HepG2 (cell line): ENCODE data around the gene ALDH1A2. TPM values are rescaled to one million over a fixed set of nuclear protein-coding genes. Genes with fewer than 3 reads are reported as not detected.

ENCODE experiments used
- ATAC-seq: fragments of 200-7000 bp; cut with Tn5 transposase; 3 replicates; pipeline ENCODE4 v1.9.1; 2020; ENCODE audit warnings: mild to moderate bottlenecking, moderate library complexity
- BruUV-seq: library from RNA; stranded (reverse); fragments of 400-500 nt; replicated peaks from 2 replicates; lab custom pipeline; 2021; lab: Mats Ljungman, UMichigan
- CTCF ChIA-PET: fragments of 300-600 bp; formaldehyde crosslinking; extraction: SDS; loops from one replicate; lab custom pipeline; 2021; ENCODE audit warnings: low total read pairs, inconsistent platforms, low intra/inter-chr PET ratio; lab: Yijun Ruan, JAX
- POLR2A ChIA-PET: fragments of 350-600 bp; sonication (Branson Sonifier 250); formaldehyde crosslinking; loops from one replicate; lab custom pipeline; 2020; ENCODE audit warnings: antibody characterized with exemption, inconsistent platforms; lab: Yijun Ruan, JAX
- DNase-seq: peaks from one replicate; pipeline ENCODE4 v3.0.0-alpha.2; 2015; ENCODE audit warnings: low spot score
- FAIRE-seq: peaks from 3 replicates; lab custom pipeline; 2011; peaks lifted over from hg19 to GRCh38; lab: Jason Lieb, UNC
- H2AFZ ChIP-seq: one replicate; pipeline ENCODE4 v1.6.1; 2011; ENCODE audit warnings: low read length, inconsistent platforms
- H3K27ac ChIP-seq: fragments of 300-600 bp; 3 replicates; pipeline ENCODE4 v1.8.0; 2011; ENCODE audit warnings: mixed run types, mild to moderate bottlenecking, mixed read lengths, low read length, inconsistent platforms; ENCODE audit not compliant: insufficient read depth; ENCODE audit errors: extremely low read length
- H3K27me3 ChIP-seq, 2 experiments: fragments of 200-600 bp in 1 of 2; 2 replicates in 1 of 2; 3 replicates in 1 of 2; pipeline versions ENCODE4 v1.6.0 to v1.8.0; 2011; ENCODE audit warnings: low read length in 2 of 2, mild to moderate bottlenecking in 2 of 2, moderate library complexity in 2 of 2, inconsistent platforms in 1 of 2; ENCODE audit not compliant: insufficient read depth in 2 of 2, control insufficient read depth in 1 of 2
- H3K36me3 ChIP-seq, 2 experiments: fragments of 200-600 bp in 1 of 2; replicated peaks in 1 of 2; 2 replicates in 1 of 2; 3 replicates in 1 of 2; pipeline versions ENCODE4 v1.5.1 to v1.8.0; 2011; ENCODE audit warnings: low read length in 2 of 2, inconsistent platforms in 1 of 2; ENCODE audit not compliant: insufficient read depth in 2 of 2, control insufficient read depth in 1 of 2
- H3K4me1 ChIP-seq: 2 replicates; pipeline ENCODE4 v1.5.1; 2012; ENCODE audit warnings: low read length, inconsistent platforms; ENCODE audit not compliant: insufficient read depth
- H3K4me2 ChIP-seq: 2 replicates; pipeline ENCODE4 v1.6.0; 2011; ENCODE audit warnings: low read depth, low read length, inconsistent platforms
- H3K4me3 ChIP-seq, 3 experiments: fragments of 200-600 bp in 1 of 3; sonication (generic), shearing (Covaris generic) in 1 of 3; replicated peaks in 1 of 3; 2 replicates each; pipeline ENCODE4 v1.5.1; 2011 to 2016; ENCODE audit warnings: low read length in 3 of 3, inconsistent platforms in 2 of 3, low read depth in 2 of 3, mild to moderate bottlenecking in 2 of 3, control low read depth in 1 of 3, mixed read lengths in 1 of 3; ENCODE audit not compliant: insufficient read depth in 1 of 3
- H3K79me2 ChIP-seq: one replicate; pipeline ENCODE4 v1.6.1; 2011; ENCODE audit warnings: low read length, inconsistent platforms; ENCODE audit not compliant: insufficient read depth
- H3K9ac ChIP-seq: 2 replicates; pipeline ENCODE4 v1.6.0; 2011; ENCODE audit warnings: mild to moderate bottlenecking, low read depth, low read length, inconsistent platforms; ENCODE audit not compliant: insufficient read depth
- H3K9me3 ChIP-seq: 2 replicates; pipeline ENCODE4 v1.5.1; 2012; ENCODE audit warnings: mild to moderate bottlenecking, low read length
- H4K20me1 ChIP-seq: 2 replicates; pipeline ENCODE4 v1.6.0; 2011; ENCODE audit warnings: inconsistent platforms, mild to moderate bottlenecking, low read length, moderate library complexity; ENCODE audit not compliant: insufficient read depth
- ATF5 ChIP-seq: sonication (generic); formaldehyde crosslinking; IDR thresholded peaks from 2 replicates; pipeline ENCODE4 v1.4.0; 2020; ENCODE audit warnings: mild to moderate bottlenecking, low read depth, missing genetic modification reagents
- GZF1 ChIP-seq: sonication (generic); formaldehyde crosslinking; IDR thresholded peaks from 2 replicates; pipeline ENCODE4 v1.5.1; 2020; ENCODE audit warnings: mild to moderate bottlenecking, missing genetic modification reagents
- KLF12 ChIP-seq: sonication (generic); formaldehyde crosslinking; IDR thresholded peaks from 2 replicates; pipeline ENCODE4 v1.4.0; 2020; ENCODE audit warnings: missing genetic modification reagents, borderline replicate concordance
- MAX ChIP-seq: IDR thresholded peaks from 2 replicates; pipeline ENCODE4 v1.6.1; 2012; ENCODE audit warnings: inconsistent platforms
- MTA3 ChIP-seq: sonication (generic); formaldehyde crosslinking; IDR thresholded peaks from 2 replicates; pipeline ENCODE4 v1.4.0; 2020; ENCODE audit warnings: missing genetic modification reagents
- PTBP1 ChIP-seq: fragments of 200-400 bp; formaldehyde crosslinking; IDR thresholded peaks from 2 replicates; pipeline ENCODE4 v1.6.1; 2018; ENCODE audit warnings: low read length, low read depth; ENCODE audit not compliant: poor library complexity, severe bottlenecking
- RORA ChIP-seq: sonication (generic); formaldehyde crosslinking; IDR thresholded peaks from 2 replicates; pipeline ENCODE4 v1.5.0; 2020; ENCODE audit warnings: mild to moderate bottlenecking, missing genetic modification reagents, moderate library complexity
- SALL1 ChIP-seq: sonication (generic); formaldehyde crosslinking; IDR thresholded peaks from 2 replicates; pipeline ENCODE4 v1.8.0; 2022; ENCODE audit warnings: mild to moderate bottlenecking, missing genetic modification reagents
- TFE3 ChIP-seq: IDR thresholded peaks from 2 replicates; pipeline ENCODE4 v1.6.1; 2016
- ZKSCAN8 ChIP-seq: IDR thresholded peaks from 2 replicates; pipeline ENCODE4 v1.6.1; 2016; ENCODE audit warnings: borderline replicate concordance, missing genetic modification reagents, missing compliant biosample characterization
- ZNF17 ChIP-seq: sonication (generic); formaldehyde crosslinking; IDR thresholded peaks from 2 replicates; pipeline ENCODE4 v1.5.0; 2020; ENCODE audit warnings: mild to moderate bottlenecking, missing genetic modification reagents
- ZNF292 ChIP-seq: sonication (generic); formaldehyde crosslinking; IDR thresholded peaks from 2 replicates; pipeline ENCODE4 v1.8.1; 2022; ENCODE audit warnings: mild to moderate bottlenecking, low read depth, missing genetic modification reagents, borderline replicate concordance
- ZNF335 ChIP-seq: sonication (generic); formaldehyde crosslinking; IDR thresholded peaks from 2 replicates; pipeline ENCODE4 v1.4.0; 2020; ENCODE audit warnings: missing genetic modification reagents
- ZSCAN22 ChIP-seq: sonication (generic); formaldehyde crosslinking; IDR thresholded peaks from 2 replicates; pipeline ENCODE4 v1.4.0; 2020; ENCODE audit warnings: mild to moderate bottlenecking, missing genetic modification reagents
- ZSCAN9 ChIP-seq: IDR thresholded peaks from 2 replicates; pipeline ENCODE4 v1.6.1; 2016; ENCODE audit warnings: borderline replicate concordance
- WGBS: methylation state at CpG from one replicate; pipeline ENCODE4 v1.1.6; 2017; ENCODE audit warnings: low lambda C conversion rate; 5-methylcytosine and 5-hydroxymethylcytosine counted together
- in situ Hi-C: cut with HindIII; loops from 2 replicates; pipeline ENCODE4 v1.10.0; 2017; ENCODE audit warnings: low pct_unique_long_range_greater_than_20kb; ENCODE audit not compliant: extremely low pct_ligation_motif_present
- intact Hi-C: fragments of 100-400 bp; cut with micrococcal nuclease; formaldehyde crosslinking; loops from one replicate; pipeline ENCODE4 v1.10.0; 2022; ENCODE audit not compliant: unreplicated experiment
- polyA plus RNA-seq, 8 experiments: library from polyadenylated mRNA; depleted of rRNA in 3 of 8; stranded (reverse) in 7 of 8; unstranded in 1 of 8; fragments of >200 nt; fragmentation: Illumina TruSeq in 4 of 8; extraction: Trizol in 4 of 8; gene quantifications; 2 replicates each; pipeline versions ENCODE4 v1.2.1 to v1.2.3, GENCODE V29; 2011 to 2016; ENCODE audit warnings: low read depth in 4 of 8, missing spikeins in 1 of 8, mixed read lengths in 1 of 8; ENCODE audit not compliant: insufficient read depth in 1 of 8
- total RNA-seq, 5 experiments: library from RNA; depleted of rRNA; stranded (reverse); fragments of >200 nt; fragmentation: Illumina TruSeq; extraction: Trizol; gene quantifications; 2 replicates each; pipeline ENCODE4 v1.2.3, GENCODE V29; 2016; ENCODE audit warnings: low read depth in 1 of 5

ALDH1A2 gene
- total and polyA plus RNA-seq, 2 of the 13 experiments (the other 11 are each of a cell fraction or from before 2014, with no cell fraction given): 0.64 to 0.90 TPM

GRCh38 chr15:57962887-57963286, 102.6 kb downstream of the ALDH1A2 start:
- POLR2A ChIA-PET: no interaction called here

GRCh38 chr15:57961919-57962318, 103.6 kb downstream of the ALDH1A2 start:
- H3K36me3 ChIP-seq: no peaks in the 10 kb centered on the region
- DNase-seq (no peak), FAIRE-seq (no peak)
- in situ Hi-C loops: no loop called here
- H3K27ac ChIP-seq: no peak overlapping the region
- ChIA-PET POLR2A (no interaction called here), CTCF (no interaction called here)
- no peak overlapping the region for H3K9ac ChIP-seq
- H3K27me3 ChIP-seq: peaks cover 0 to 8% of the 10 kb centered on the region in 2 experiments; a peak in 2 of 5 replicates
- no peak overlapping the region for H3K4me2 ChIP-seq
- H3K4me1 ChIP-seq: no peaks in the 10 kb centered on the region
- no peak for TF ChIP-seq RORA (CRISPR knock-in tag)
- no peak for TF ChIP-seq ZSCAN22 (CRISPR knock-in tag)
- TF ChIP-seq ZKSCAN8 (CRISPR knock-in tag): no peak
- TF ChIP-seq MAX: no peak
- no peak for TF ChIP-seq TFE3
- TF ChIP-seq SALL1 (CRISPR knock-in tag): no peak
- no peak for TF ChIP-seq MTA3 (CRISPR knock-in tag)
- TF ChIP-seq GZF1: no peak
- no peak for TF ChIP-seq ZNF335 (CRISPR knock-in tag)
- no peak for TF ChIP-seq ATF5 (CRISPR knock-in tag)
- no peak for TF ChIP-seq ZSCAN9 (CRISPR knock-in tag)
- TF ChIP-seq, all 625 proteins: peak for 0
- Histone ChIP-seq H3K4me3 (no peak overlapping the region), H3K79me2 (no peaks in the 10 kb centered on the region), H3K9me3 (no peaks in the 10 kb centered on the region), H2AFZ (no peak overlapping the region), H4K20me1 (no peaks in the 10 kb centered on the region)
- intact Hi-C loops: no loop called here
- 22% methylated on average over 4 of the region's 4 CpGs for WGBS
- BruUV-seq: no TSS peak
- no peak for ATAC-seq

More at GRCh38 chr15:57962887-57963286, 102.6 kb downstream of the ALDH1A2 start:
- no peaks in the 10 kb centered on the region for H3K4me1 ChIP-seq
- no peak overlapping the region for H2AFZ ChIP-seq
- WGBS: 3% methylated on average over 4 of the region's 4 CpGs
- in situ Hi-C loops: no loop called here
- intact Hi-C loops: no loop called here
- BruUV-seq: no TSS peak
- ATAC-seq: no peak
- no peaks in the 10 kb centered on the region for H4K20me1 ChIP-seq
- CTCF ChIA-PET: no interaction called here
- no peaks in the 10 kb centered on the region for H3K79me2 ChIP-seq
- peaks cover 0 to 4% of the 10 kb centered on the region in 2 experiments; a peak in 1 of 5 replicates for H3K27me3 ChIP-seq
- H3K36me3 ChIP-seq: no peaks in the 10 kb centered on the region
- no peak for DNase-seq
- no peak for TF ChIP-seq PTBP1
- TF ChIP-seq KLF12: no peak
- TF ChIP-seq ZNF292 (CRISPR knock-in tag): no peak
- no peak for TF ChIP-seq ZNF17 (CRISPR knock-in tag)
- no peak overlapping the region for H3K4me3 ChIP-seq
- no peak overlapping the region for H3K4me2 ChIP-seq
- H3K27ac ChIP-seq: no peak overlapping the region
- no peak overlapping the region for H3K9ac ChIP-seq
- no peaks in the 10 kb centered on the region for H3K9me3 ChIP-seq
- FAIRE-seq: no peak
